Measurements from ENCODE around the gene RRP12. TPM values are rescaled to one million over a fixed set of nuclear protein-coding genes. Genes with fewer than 3 reads are reported as not detected.

RRP12 gene
- total and polyA plus RNA-seq, 9 of the 15 experiments (the other 6 are each of a cell fraction or from before 2014, with no cell fraction given) = 4.6 to 68.2 (median 21.8) TPM

DNA sequence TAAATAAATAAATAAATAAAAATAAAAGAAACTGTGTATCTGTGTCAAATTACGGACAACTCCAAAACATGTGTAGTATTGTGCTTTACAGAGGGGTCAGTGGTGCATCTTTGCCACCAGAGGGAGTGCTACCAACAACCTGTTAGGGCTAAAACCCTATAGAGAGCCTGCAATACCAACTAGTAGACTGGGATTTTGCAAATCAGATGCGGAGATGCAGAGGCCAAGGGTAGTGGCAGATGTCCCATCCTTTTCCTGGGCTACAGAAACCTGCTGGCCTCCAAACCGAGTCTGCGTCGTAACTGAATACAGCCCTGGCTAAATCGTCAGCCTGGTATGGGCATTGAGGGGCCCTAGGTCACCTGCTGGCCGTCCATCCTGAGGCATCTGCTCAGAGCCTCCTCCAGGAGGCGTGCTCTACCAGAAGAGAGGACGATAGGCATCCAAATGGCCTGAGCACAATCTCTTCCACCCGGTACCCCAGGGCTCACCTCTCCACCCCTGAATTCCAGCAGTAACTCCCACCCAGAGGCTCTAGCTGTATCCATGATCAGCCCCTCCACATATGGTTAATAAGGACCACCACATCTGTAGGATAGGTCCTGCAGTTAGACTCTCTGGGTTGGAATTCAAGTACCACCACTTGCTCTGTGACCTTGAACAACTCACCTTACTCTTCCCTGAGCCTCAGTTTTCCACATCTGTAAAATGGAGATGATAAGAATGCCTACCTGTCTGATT lies 6.2 kb upstream of the RRP12 start:
- POLR2A ChIA-PET = interaction anchor here (0.6 to 1.2 kb wide), 2 partner anchors 8 to 154 kb away, joined by 3 read pairs; no protein-coding TSS in a partner anchor
- H3K9ac ChIP-seq (ENCODE audit: insufficient read depth in 1 of 2, low read depth in 2 of 2, low read length in 2 of 2) = no peak overlapping the region
- intact Hi-C loops (cut with micrococcal nuclease) = loop anchor here (1.0 to 5.0 kb wide), 3 partner anchors 19 to 145 kb away; partner anchors contain the start of genes EXOSC1, PGAM1 and ZDHHC16
- TF ChIP-seq TEAD1 (CRISPR knock-in tag; IDR thresholded peaks at IDR 0.05) = peak in 1 of 2 experiments; percentile 56; a peak in 2 of 4 replicates
- peak; percentile 53 for TF ChIP-seq PHF20 (IDR thresholded peaks at IDR 0.05; ENCODE audit: partially characterized antibody)
- peak; percentile 56; the same call in 1 of the 2 replicates for TF ChIP-seq TEAD4 (IDR thresholded peaks at IDR 0.05; ENCODE audit: low read length)
- no peak for TF ChIP-seq TEAD4 (CRISPR knock-in tag; IDR thresholded peaks at IDR 0.05; ENCODE audit: borderline replicate concordance)
- no peak for TF ChIP-seq SPI1 (IDR thresholded peaks at IDR 0.05; ENCODE audit: borderline replicate concordance, low read depth, low read length)
- peak; percentile 13; the same call in 1 of the 2 replicates for TF ChIP-seq ZNF24 (IDR thresholded peaks at IDR 0.05)
- peak; percentile 47; the same call in 1 of the 2 replicates for TF ChIP-seq ZEB2 (IDR thresholded peaks at IDR 0.05)
- peak; percentile 56; the same call in 1 of the 2 replicates for TF ChIP-seq ATF7 (IDR thresholded peaks at IDR 0.05)
- TF ChIP-seq, protein P1, sequence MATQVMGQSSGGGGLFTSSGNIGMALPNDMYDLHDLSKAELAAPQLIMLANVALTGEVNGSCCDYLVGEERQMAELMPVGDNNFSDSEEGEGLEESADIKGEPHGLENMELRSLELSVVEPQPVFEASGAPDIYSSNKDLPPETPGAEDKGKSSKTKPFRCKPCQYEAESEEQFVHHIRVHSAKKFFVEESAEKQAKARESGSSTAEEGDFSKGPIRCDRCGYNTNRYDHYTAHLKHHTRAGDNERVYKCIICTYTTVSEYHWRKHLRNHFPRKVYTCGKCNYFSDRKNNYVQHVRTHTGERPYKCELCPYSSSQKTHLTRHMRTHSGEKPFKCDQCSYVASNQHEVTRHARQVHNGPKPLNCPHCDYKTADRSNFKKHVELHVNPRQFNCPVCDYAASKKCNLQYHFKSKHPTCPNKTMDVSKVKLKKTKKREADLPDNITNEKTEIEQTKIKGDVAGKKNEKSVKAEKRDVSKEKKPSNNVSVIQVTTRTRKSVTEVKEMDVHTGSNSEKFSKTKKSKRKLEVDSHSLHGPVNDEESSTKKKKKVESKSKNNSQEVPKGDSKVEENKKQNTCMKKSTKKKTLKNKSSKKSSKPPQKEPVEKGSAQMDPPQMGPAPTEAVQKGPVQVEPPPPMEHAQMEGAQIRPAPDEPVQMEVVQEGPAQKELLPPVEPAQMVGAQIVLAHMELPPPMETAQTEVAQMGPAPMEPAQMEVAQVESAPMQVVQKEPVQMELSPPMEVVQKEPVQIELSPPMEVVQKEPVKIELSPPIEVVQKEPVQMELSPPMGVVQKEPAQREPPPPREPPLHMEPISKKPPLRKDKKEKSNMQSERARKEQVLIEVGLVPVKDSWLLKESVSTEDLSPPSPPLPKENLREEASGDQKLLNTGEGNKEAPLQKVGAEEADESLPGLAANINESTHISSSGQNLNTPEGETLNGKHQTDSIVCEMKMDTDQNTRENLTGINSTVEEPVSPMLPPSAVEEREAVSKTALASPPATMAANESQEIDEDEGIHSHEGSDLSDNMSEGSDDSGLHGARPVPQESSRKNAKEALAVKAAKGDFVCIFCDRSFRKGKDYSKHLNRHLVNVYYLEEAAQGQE (IDR thresholded peaks at IDR 0.05; ENCODE audit: borderline replicate concordance) = peak; percentile 77
- TF ChIP-seq, protein P1 (CRISPR knock-in tag; IDR thresholded peaks at IDR 0.05; ENCODE audit: low read depth) = no peak
- 0 out of 2 replicates have a peak, but pooled peaks have one; percentile 22 for TF ChIP-seq EP400 (IDR thresholded peaks at IDR 0.05)
- no peak for TF ChIP-seq ZNF121 (CRISPR knock-in tag; conservative IDR thresholded peaks at IDR 0.05)
- TF ChIP-seq ZNF512 (tag; IDR thresholded peaks at IDR 0.05) = no peak

More for the DNA sequence above, 6.2 kb upstream of the RRP12 start:
- no TSS peak for BruUV-seq (replicated peaks)
- H2AFZ ChIP-seq (ENCODE audit: low read depth, low read length) = peak overlapping the region; percentile 87
- H3K4me1 ChIP-seq (replicated peaks in 1 of 2; ENCODE audit: control insufficient read depth in 2 of 2, insufficient read depth in 2 of 2, low read length in 2 of 2) = peaks cover 16 to 18% of the 10 kb centered on the region in 2 experiments; a peak in 3 of 5 replicates
- H3K27ac ChIP-seq (ENCODE audit: extremely low read depth, low read depth, low read length) = no peak overlapping the region
- H3K4me2 ChIP-seq (ENCODE audit: insufficient read depth, low read length) = peak overlapping the region; percentile 75
- CTCF ChIA-PET (ENCODE audit: low intra/inter-chr PET ratio) = interaction anchor here (0.6 to 1.5 kb wide), 6 partner anchors 18 to 1949 kb away, joined by 3 to 10 read pairs (median 4); partner anchors contain the start of genes EXOSC1, PGAM1 and ZDHHC16
- no peaks in the 10 kb centered on the region for H3K36me3 ChIP-seq (ENCODE audit: control insufficient read depth, insufficient read depth, low read length)
- H4K20me1 ChIP-seq (replicated peaks; ENCODE audit: control insufficient read depth, insufficient read depth, low read length) = no peaks in the 10 kb centered on the region
- H3K27me3 ChIP-seq (ENCODE audit: control insufficient read depth in 2 of 2, insufficient read depth in 2 of 2, low read length in 2 of 2) = no peaks in the 10 kb centered on the region
- H3K9me1 ChIP-seq (ENCODE audit: control insufficient read depth, insufficient read depth, low read length) = no peaks in the 10 kb centered on the region
- FAIRE-seq (peak; percentile 65), ATAC-seq (peak; percentile 97), DNase-seq (ENCODE audit: extremely low read depth in 1 of 4, low spot score in 3 of 4) (peak; percentile 68 to 85 (median 74))
- in situ Hi-C loops (cut with MboI) = no loop called here
- WGBS (ENCODE audit: insufficient coverage, low coverage, missing lambda C conversion rate) = 2% methylated on average over 7 of the region's 10 CpGs
- H3K9me3 ChIP-seq (replicated peaks; ENCODE audit: control insufficient read depth, insufficient read depth, low read depth, low read length) = no peaks in the 10 kb centered on the region
- no peaks in the 10 kb centered on the region for H3K79me2 ChIP-seq (ENCODE audit: control insufficient read depth, insufficient read depth, low read length)
- H3K4me3 ChIP-seq = 0 out of 2 replicates have a peak overlapping the region, but pooled peaks have one; percentile 5

Data from K562 (cell line).